Body of pancreas (tissue), 4 donors: ENCODE data around the gene MEPE.

ENCODE experiments used
- CTCF ChIP-seq, 7 experiments: fragments of 450-650 bp in 4 of 7; fragments of 200-600 bp in 3 of 7; sonication (generic) in 3 of 7; IDR thresholded peaks; one replicate each; pipeline ENCODE4 v1.5.1; 2016 to 2019; ENCODE audit warnings: antibody characterized with exemption in 7 of 7
- POLR2A ChIP-seq, 3 donors: fragments of 450-650 bp; IDR thresholded peaks; one replicate each; pipeline ENCODE4 v1.6.1; 2016; ENCODE audit warnings: antibody characterized with exemption in 3 of 3, mild to moderate bottlenecking in 2 of 3

GRCh38 chr4:87804871-87805270 is 27.9 kb upstream of the MEPE start:
- TF ChIP-seq POLR2A (IDR thresholded peaks at IDR 0.05) (no peak), CTCF (IDR thresholded peaks at IDR 0.05) (no peak)
